ENCODE results near the gene SHC4. TPM values are rescaled to one million over a fixed set of nuclear protein-coding genes. Genes with fewer than 3 reads are reported as not detected.

Gene SHC4
- total RNA-seq, 1 donor from 2014 or later: 4.8 TPM

DNA sequence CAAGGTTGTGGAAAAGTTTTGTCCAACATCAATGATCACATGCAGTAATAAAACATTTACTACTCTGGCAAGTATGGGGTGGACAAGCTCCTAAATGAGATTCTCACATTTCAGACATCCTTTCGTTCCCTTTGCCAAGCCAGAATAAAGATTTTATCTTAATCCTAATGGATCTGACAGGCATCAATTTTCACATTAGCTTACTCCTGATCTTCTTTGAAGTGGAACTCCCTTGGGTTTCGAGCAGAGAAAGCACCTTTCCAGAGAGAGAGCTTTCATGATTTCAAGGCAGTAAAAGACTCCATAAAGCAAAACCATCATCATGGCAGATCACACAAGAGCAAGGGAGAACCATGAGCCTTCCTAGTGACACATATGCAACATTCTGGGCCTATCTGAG, 113.1 kb downstream of the SHC4 start:
- DNase-seq (ENCODE audit: low spot score): no peak

- no peak for DNase-seq (ENCODE audit: low spot score)
These were observed 118.6 kb downstream of the SHC4 start for GRCh38 chr15:48845123-48845522.

GRCh38 chr15:48842501-48842900, 121.2 kb downstream of the SHC4 start:
- no peak for DNase-seq (ENCODE audit: low spot score)

DNA sequence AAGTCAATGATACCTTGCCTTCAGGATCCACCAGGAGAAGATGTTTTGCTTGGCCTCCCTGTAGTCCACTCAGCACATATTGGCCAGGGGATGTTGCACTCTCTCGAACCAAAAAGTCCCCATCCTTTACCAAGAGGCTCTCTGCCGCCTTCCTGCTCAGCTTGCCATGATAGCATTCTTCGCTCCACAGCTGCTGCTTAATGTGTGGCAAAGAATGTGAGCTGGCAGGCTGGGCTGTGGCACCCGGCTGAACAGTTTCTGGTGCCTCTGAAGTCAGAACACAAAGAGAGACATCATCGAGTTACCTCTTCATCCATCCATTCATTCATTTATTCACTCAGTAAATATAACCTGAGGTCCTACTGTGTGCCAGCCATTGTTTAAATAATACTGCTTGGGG, 129.0 kb downstream of the SHC4 start:
- no peak for DNase-seq (ENCODE audit: low spot score)

- peak; percentile 20 for DNase-seq (ENCODE audit: low spot score)
These were observed 130.0 kb downstream of the SHC4 start for GRCh38 chr15:48833526-48834239.

DNA sequence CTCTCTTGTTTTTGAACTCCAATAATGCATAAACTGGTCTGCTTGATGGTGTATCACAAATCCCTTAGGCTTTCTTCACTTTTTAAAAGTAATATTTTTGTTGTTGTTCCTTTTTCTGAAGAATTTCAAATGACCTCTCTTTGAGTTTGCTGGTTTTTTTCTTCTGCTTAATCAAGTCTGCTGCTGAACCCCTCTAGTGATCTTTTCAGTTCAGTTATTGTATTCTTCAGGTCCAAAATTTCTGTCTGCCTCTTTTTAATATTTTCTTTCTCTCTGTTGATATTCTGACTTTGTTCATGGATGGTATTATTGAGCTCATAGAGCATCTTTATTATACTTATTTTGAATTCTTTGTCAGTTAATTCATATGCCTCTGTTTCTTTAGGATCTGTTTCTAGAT, 131.1 kb downstream of the SHC4 start:
- no peak for DNase-seq (ENCODE audit: low spot score)

GRCh38 chr15:48828906-48829305, 134.8 kb downstream of the SHC4 start:
- DNase-seq (ENCODE audit: low spot score): peak; percentile 60

- DNase-seq (ENCODE audit: low spot score): no peak
These were observed 135.2 kb downstream of the SHC4 start for GRCh38 chr15:48828471-48828870.

DNA sequence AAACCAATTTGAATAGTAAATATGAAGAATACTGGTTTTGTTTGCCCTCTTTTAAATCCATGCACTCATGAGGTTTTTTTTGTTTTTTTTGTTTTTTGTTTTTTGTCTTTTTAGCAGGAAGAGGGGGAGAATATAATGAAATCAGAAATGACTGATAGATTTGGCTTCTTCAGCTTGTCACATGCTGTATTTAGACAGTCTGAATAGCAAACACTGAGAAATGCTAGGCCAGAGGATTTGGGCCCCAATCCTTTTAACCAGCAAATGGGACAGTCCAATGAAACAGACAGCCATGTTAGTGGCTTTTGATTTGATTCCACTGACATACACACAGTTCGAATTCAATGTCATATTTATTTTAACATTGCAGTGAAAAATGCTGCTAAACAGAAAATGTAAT, 138.6 kb downstream of the SHC4 start:
- no peak for DNase-seq (ENCODE audit: low spot score)

DNA sequence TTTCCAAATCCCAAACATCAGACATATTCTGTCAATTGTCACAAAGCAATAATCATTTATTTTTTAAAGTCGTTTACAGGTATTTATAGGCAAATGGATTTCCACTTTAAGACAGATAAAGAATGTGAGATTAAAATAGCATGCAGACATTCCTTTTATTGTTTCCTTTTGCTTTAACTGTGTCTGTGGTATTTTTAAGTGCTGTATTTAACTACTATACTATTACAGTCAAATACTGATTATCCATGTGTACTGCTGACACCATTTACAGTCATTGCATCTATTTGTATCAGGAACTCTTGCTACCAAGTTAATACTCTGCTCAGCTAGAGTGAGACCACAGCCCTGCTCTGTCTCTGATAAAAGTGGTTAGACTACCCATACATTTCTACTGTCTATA, 140.0 kb downstream of the SHC4 start:
- no peak for DNase-seq (ENCODE audit: low spot score)

GRCh38 chr15:48823237-48823636, 140.5 kb downstream of the SHC4 start:
- DNase-seq (ENCODE audit: low spot score): no peak

DNA sequence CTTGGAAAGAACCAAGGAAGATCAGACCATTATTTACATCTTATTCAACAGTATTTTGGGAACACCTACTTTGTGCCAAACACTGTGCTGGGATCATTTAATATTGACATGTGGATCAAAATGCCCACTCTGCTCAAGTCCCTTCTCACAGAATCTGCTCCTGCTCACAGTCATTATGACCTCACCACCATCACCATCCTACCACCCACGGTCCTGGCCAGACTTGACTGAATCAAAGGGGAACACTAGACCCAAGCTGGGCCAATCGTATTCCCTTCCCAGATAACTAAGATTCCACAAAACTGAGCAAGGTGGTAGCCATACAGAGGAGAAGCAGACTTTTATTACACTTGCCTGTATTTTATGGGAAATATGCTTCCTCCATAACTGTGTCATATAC, 149.4 kb downstream of the SHC4 start:
- no peak for DNase-seq (ENCODE audit: low spot score)

DNA sequence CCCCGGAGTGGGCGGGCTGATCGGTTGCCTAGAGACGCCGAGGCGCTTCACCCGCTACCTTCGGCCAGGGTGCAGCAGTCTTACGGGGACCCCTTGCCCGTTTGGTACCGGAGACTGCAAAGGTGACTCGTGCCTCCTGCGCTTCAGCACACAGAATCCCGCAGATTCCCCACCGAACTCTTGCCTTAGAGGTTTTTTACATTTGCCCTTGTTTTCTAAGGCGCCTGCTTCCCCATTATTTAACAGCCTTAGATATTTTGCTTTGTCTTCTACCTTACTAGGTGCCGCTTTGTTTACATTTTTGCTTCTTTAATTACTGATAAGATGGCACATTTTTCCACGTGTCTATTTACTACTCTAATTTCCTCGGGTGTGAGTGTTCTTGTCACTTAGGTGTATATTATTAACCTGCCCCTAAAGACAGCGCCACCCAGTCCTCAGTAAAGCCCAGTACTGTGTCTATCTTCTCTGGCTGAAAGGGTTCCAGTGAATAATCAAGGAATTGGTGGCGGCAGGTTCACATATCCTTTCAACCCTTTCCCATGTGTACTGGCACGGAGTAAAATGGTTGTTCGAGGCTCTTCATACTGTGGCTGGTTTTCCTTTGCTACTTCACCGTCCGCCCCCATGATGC, 152.3 kb downstream of the SHC4 start:
- DNase-seq (ENCODE audit: low spot score): no peak

GRCh38 chr15:48810414-48811324, 153.1 kb downstream of the SHC4 start, which contains the start of gene CEP152:
CEP152 (minus strand) TSS chr15:48811069; CDS start chr15:48805649, 5,420 bp downstream.
- peak; percentile 100 for DNase-seq (ENCODE audit: low spot score)

- peak; percentile 20 for DNase-seq (ENCODE audit: low spot score)
These were observed 157.6 kb downstream of the SHC4 start for GRCh38 chr15:48806151-48806550.

DNA sequence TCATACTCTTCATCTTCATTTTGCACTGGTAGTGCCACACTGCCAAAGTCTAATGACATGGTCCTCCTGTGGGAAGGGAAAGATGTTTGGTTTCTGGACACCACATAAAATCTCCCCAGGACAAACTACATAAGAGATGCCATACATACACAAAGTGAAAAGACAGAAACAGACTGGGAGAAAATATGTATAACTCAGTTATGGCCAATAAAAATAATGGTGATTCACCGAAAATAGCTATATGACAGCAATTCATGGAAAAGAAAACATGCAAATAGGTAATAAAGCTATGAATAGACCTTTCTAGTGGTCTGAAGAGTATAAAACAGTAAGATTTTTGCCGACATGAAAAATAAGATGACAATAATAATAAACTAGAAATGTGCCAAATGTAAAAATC, 158.1 kb downstream of the SHC4 start:
- no peak for DNase-seq (ENCODE audit: low spot score)

DNA sequence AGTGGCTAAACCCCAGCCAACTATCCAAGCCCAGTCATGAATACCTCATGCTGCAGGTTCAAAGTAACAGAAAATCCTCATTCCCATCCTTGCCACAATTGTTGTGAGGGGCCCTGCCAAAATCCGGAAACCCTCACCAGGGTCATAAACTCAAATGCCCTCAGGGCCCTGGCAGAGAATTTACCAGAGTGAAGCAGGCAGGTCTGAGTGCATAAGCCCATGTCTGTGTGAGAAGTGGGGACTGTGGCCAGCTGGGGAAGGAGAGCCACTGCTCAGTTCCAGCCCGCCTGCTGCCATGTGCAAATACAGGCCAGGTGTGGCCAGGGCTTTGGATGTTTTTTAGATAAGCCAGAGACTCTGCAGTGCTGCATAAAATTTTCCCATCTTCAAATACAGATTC, 159.8 kb downstream of the SHC4 start:
- no peak for DNase-seq (ENCODE audit: low spot score)

- DNase-seq (ENCODE audit: low spot score): peak; percentile 92
These were observed 160.9 kb downstream of the SHC4 start for GRCh38 chr15:48802867-48803266.

DNA sequence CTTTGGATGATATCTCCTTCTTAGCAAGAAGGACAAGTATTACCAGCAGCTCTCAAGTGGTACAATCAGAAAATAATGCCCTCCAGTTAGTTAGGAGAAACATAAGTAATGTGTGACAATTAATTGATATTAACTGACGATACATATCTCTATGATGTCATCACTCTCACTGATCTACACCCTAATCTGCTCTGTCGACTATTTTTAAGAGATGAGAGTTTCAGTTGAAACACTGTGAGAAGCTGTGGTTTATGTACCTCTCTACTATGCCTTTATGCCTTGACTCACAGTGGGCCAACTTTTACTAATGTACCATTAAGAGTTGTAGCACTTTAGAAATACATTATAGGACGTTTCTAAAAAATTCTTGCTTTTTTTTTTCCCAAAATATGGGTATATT, 161.5 kb downstream of the SHC4 start:
- DNase-seq (ENCODE audit: low spot score): no peak

- DNase-seq (ENCODE audit: low spot score): peak; percentile 68
These were observed 162.8 kb downstream of the SHC4 start for GRCh38 chr15:48800811-48801455.

DNA sequence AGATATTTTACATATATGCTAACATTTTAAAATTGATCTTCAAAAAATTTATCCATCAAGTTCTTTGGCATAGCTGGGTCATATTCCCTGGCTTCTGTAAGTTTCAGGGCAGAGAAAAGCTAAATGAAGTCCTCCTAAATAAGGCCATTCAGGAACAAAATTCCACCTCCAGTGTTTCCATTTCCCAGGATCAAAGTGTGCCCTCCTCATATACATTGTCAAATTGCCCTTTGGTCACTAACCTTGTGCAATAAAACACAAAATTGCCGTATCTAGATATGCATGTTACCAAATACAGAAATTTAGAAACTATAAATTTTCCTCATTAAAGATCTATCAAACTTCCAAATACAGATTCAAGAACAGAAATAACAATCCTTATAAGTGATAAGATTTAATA, 163.5 kb downstream of the SHC4 start:
- DNase-seq (ENCODE audit: low spot score): no peak

- no peak for DNase-seq (ENCODE audit: low spot score)
These were observed 165.4 kb downstream of the SHC4 start for GRCh38 chr15:48798319-48798718.
